ENCODE measurements around the gene AKR1D1. TPM values are rescaled to one million over a fixed set of nuclear protein-coding genes. Genes with fewer than 3 reads are reported as not detected.

Gene AKR1D1
- total RNA-seq, 1 donor from 2014 or later: not detected

DNA sequence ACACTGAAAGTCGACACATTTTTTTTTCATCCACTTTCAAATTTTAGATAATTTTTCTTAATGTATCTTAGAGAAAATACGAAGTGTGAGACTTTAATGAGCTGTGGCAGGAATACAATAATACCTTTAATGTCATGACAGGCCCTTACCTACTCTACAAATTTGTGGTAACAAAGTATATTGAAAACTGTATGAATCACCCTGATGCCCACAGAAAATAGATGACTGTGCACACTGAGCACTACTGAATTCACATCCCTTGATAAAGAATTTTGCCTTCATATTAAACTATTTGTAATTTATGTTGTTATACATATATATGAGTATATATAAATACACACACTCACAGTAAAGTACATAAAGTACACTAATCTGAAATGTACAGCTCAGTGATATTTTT, 51.7 kb downstream of the AKR1D1 start:
- Histone ChIP-seq H3K36me3 (no peaks in the 10 kb centered on the region), H4K20me1 (ENCODE audit: low read depth) (no peaks in the 10 kb centered on the region), H2AFZ (replicated peaks) (no peak overlapping the region), H3K79me2 (ENCODE audit: low read depth) (no peaks in the 10 kb centered on the region), H3K4me3 (no peak overlapping the region), H3K4me2 (no peak overlapping the region), H3K9ac (no peak overlapping the region), H3K27me3 (no peaks in the 10 kb centered on the region), H3F3A (ENCODE audit: low read depth) (no peaks in the 10 kb centered on the region), H3K4me1 (no peaks in the 10 kb centered on the region), H3K27ac (no peak overlapping the region), H3K9me3 (ENCODE audit: low read depth) (no peaks in the 10 kb centered on the region)
- peaks cover 4% of the 10 kb centered on the region for H3K27me3 Mint-ChIP-seq (ENCODE audit: insufficient read depth, low read depth)
- peaks cover 13% of the 10 kb centered on the region for H3K4me1 Mint-ChIP-seq
- H3K9me3 Mint-ChIP-seq: peaks cover 7% of the 10 kb centered on the region
- no peaks in the 10 kb centered on the region for H3K36me3 Mint-ChIP-seq
- H3K27ac Mint-ChIP-seq: no peak overlapping the region
- no peak overlapping the region for H3K4me3 Mint-ChIP-seq
- no peak for TF ChIP-seq EZH2 (IDR thresholded peaks at IDR 0.05)
- TF ChIP-seq EZH2phosphoT487 (IDR thresholded peaks at IDR 0.05): no peak
- TF ChIP-seq, protein P1, sequence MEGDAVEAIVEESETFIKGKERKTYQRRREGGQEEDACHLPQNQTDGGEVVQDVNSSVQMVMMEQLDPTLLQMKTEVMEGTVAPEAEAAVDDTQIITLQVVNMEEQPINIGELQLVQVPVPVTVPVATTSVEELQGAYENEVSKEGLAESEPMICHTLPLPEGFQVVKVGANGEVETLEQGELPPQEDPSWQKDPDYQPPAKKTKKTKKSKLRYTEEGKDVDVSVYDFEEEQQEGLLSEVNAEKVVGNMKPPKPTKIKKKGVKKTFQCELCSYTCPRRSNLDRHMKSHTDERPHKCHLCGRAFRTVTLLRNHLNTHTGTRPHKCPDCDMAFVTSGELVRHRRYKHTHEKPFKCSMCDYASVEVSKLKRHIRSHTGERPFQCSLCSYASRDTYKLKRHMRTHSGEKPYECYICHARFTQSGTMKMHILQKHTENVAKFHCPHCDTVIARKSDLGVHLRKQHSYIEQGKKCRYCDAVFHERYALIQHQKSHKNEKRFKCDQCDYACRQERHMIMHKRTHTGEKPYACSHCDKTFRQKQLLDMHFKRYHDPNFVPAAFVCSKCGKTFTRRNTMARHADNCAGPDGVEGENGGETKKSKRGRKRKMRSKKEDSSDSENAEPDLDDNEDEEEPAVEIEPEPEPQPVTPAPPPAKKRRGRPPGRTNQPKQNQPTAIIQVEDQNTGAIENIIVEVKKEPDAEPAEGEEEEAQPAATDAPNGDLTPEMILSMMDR (IDR thresholded peaks at IDR 0.05): no peak
- DNase-seq (ENCODE audit: low spot score): no peak

DNA sequence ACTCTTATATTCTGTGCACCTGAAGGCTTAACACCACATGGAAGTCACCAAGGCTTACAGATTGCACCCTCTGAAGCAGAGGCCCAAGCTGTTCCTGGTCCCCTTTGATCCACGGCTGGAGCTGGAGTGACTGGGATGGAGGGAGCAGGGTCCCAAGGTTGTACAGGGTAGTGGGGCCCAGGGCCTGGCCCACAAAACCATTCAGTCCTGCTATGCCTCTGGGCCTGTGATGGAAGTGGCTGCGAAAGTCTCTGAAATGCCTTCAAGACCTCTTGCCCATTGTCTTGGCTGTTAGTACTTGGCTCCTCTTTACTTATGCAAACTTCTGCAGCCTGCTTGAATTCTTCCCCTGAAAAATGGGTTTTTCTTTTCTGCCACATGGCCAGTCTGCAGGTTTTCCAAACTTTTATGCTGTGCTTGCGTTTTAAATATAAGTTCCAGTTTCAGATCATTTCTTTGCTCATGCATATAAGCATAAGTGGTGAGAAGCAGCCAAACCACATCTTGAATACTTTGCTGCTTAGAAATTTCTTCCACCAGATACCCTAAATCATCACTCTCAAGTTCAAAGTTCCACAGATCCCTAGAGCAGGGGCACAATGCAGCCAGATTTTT, 53.4 kb downstream of the AKR1D1 start:
- Histone ChIP-seq H3K27me3 (no peaks in the 10 kb centered on the region), H2AFZ (replicated peaks) (no peak overlapping the region), H3K79me2 (ENCODE audit: low read depth) (no peaks in the 10 kb centered on the region), H3K9ac (no peak overlapping the region), H3K9me3 (ENCODE audit: low read depth) (no peaks in the 10 kb centered on the region), H3F3A (ENCODE audit: low read depth) (no peaks in the 10 kb centered on the region), H3K4me3 (no peak overlapping the region), H4K20me1 (ENCODE audit: low read depth) (no peaks in the 10 kb centered on the region), H3K4me2 (no peak overlapping the region), H3K4me1 (no peaks in the 10 kb centered on the region), H3K36me3 (no peaks in the 10 kb centered on the region), H3K27ac (no peak overlapping the region)
- Mint-ChIP-seq H3K27ac (no peak overlapping the region), H3K4me1 (peaks cover 12% of the 10 kb centered on the region), H3K27me3 (ENCODE audit: insufficient read depth, low read depth) (peaks cover 2% of the 10 kb centered on the region), H3K4me3 (no peak overlapping the region), H3K36me3 (no peaks in the 10 kb centered on the region), H3K9me3 (peaks cover 7% of the 10 kb centered on the region)
- TF ChIP-seq, protein P1 (IDR thresholded peaks at IDR 0.05): no peak
- TF ChIP-seq EZH2phosphoT487 (IDR thresholded peaks at IDR 0.05): no peak
- TF ChIP-seq EZH2 (IDR thresholded peaks at IDR 0.05): no peak
- DNase-seq (ENCODE audit: low spot score): no peak

DNA sequence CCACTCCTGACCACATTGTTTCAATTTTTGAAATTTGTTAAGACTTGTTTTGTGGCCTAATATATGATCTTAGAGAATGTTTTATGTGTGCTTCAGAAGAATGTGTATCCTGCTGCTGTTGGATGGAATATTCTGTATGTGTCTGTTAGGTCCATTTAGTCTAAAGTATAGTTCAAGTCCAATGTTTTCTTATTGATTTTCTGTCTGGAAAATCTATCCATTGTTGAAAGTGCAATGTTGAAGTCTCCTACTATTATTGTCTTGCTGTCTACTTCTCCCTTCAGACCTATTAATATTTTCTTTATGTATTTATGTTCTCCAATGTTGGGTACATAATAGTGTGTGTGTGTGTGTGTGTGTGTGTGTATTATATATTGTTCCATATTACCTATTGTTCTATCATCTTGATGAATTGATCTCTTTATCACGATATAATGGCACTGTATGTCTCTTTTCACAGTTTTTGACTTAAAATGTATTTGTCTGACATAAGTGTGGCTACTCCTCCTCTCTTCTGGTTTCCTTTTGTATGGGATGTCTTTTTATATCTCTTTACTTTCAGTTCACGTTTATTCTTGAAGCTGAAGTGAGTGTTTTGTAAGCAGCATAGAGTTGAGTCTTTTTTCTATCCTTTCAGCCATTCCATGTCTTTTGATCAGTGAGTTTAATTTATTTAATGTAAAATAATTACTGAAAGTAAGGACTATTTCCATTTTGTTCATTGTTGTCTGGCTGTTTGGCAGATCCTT, 61.3 kb downstream of the AKR1D1 start:
- no peak overlapping the region for H2AFZ ChIP-seq (replicated peaks)
- no peak overlapping the region for H3K4me3 ChIP-seq
- Mint-ChIP-seq H3K9me3 (peaks cover 6% of the 10 kb centered on the region), H3K36me3 (no peaks in the 10 kb centered on the region), H3K4me1 (no peaks in the 10 kb centered on the region), H3K27ac (no peak overlapping the region), H3K4me3 (no peak overlapping the region), H3K27me3 (ENCODE audit: insufficient read depth, low read depth) (no peaks in the 10 kb centered on the region)
- no peak for TF ChIP-seq EZH2 (IDR thresholded peaks at IDR 0.05)
- TF ChIP-seq, protein P1 (IDR thresholded peaks at IDR 0.05): no peak
- no peak for DNase-seq (ENCODE audit: low spot score)
- no peak overlapping the region for H3K9ac ChIP-seq
- no peaks in the 10 kb centered on the region for H3K9me3 ChIP-seq (ENCODE audit: low read depth)
- no peaks in the 10 kb centered on the region for H3K27me3 ChIP-seq
- H3K4me1 ChIP-seq: no peaks in the 10 kb centered on the region
- no peak overlapping the region for H3K4me2 ChIP-seq
- H4K20me1 ChIP-seq (ENCODE audit: low read depth): no peaks in the 10 kb centered on the region
- no peaks in the 10 kb centered on the region for H3F3A ChIP-seq (ENCODE audit: low read depth)
- no peaks in the 10 kb centered on the region for H3K36me3 ChIP-seq
- no peaks in the 10 kb centered on the region for H3K79me2 ChIP-seq (ENCODE audit: low read depth)
- no peak overlapping the region for H3K27ac ChIP-seq

All from neural progenitor cell (in vitro differentiated cells).